ENCODE measurements around the gene LRRC53. TPM values are rescaled to one million over a fixed set of nuclear protein-coding genes. Genes with fewer than 3 reads are reported as not detected.

The LRRC53 gene
- total RNA-seq, 4 donors from 2014 or later = not detected

DNA sequence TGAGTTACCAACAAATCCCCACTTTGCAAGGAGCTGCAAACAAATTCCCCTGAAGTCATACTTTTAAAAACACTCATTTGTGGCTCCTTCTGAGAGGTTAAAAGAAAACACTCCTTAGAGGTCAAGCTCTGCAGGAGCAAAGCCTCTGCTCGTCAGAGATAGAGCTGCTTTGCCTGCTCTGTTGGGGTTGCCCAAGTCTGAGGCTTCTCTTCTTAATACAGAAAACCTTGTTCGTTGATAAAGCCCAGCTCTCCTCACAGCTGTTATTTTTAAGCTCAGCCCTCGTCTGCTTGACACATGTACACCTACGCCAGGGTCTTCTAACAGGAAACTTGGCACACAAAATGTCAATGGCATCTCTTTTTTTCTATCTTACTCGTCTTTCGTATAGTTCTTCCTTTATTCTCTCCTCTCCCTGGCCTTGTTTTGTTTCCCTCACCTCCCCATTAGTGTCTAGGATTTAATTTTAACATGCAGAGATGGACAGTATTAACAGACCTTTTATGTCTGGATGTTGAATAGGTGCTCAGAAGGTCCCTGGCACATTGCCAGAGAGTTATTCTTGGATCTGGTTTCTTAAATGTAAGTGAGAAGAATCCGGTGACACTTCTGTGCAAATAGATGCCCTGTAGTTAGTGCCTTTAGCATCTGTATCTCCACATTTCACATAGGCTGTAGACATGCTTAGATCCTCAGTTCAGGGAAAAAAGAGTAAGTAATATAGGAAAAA lies 86.0 kb downstream of the LRRC53 start:
- Histone ChIP-seq H3K27ac (no peak overlapping the region), H3K36me3 (no peaks in the 10 kb centered on the region), H3K9me3 (no peaks in the 10 kb centered on the region), H3K4me3 (no peak overlapping the region), H3K27me3 (no peaks in the 10 kb centered on the region), H3K4me1 (no peaks in the 10 kb centered on the region)
- 52 to 53% methylated on average over 7 of the region's 7 CpGs for WGBS, 2 donors
- no peak for TF ChIP-seq EP300 (IDR thresholded peaks at IDR 0.05)
- no peak for TF ChIP-seq POLR2A (IDR thresholded peaks at IDR 0.05)
- no peak for TF ChIP-seq CTCF (IDR thresholded peaks at IDR 0.05)
- DNase-seq (ENCODE audit: low spot score in 2 of 2) = no peak

- H3K4me3 ChIP-seq = no peak overlapping the region
- H3K9me3 ChIP-seq = no peaks in the 10 kb centered on the region
- DNase-seq (ENCODE audit: low spot score in 2 of 2) = no peak
- WGBS, 2 donors = 66 to 77% methylated on average over 6 of the region's 6 CpGs
- no peak overlapping the region for H3K27ac ChIP-seq
- no peaks in the 10 kb centered on the region for H3K36me3 ChIP-seq
- H3K4me1 ChIP-seq = no peaks in the 10 kb centered on the region
- no peaks in the 10 kb centered on the region for H3K27me3 ChIP-seq
- TF ChIP-seq POLR2A (IDR thresholded peaks at IDR 0.05) = no peak
- TF ChIP-seq EP300 (IDR thresholded peaks at IDR 0.05) = no peak
- TF ChIP-seq CTCF (IDR thresholded peaks at IDR 0.05) = no peak
Measured at GRCh38 chr1:74425676-74426075, 86.7 kb downstream of the LRRC53 start.

DNA sequence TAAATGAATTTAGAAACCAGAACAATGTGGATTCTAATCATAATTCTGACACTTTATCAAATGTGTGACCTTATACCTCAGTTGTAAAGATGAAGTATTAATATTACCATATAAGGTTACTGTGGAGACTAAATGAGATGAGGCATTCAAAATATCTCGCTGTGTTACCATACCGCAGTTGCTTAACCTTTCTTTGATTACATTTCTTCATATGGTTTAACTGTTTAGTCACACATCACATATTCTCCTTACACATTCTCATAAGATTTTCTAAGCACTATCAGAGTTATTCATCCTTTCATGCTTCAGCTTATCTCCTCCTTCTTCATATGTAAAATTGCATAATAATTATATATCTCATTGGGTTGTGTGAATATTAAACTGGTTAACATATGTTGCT lies 88.9 kb downstream of the LRRC53 start:
- Histone ChIP-seq H3K27me3 (no peaks in the 10 kb centered on the region), H3K4me3 (no peak overlapping the region), H3K9me3 (no peaks in the 10 kb centered on the region), H3K36me3 (no peaks in the 10 kb centered on the region), H3K27ac (no peak overlapping the region), H3K4me1 (no peaks in the 10 kb centered on the region)
- no peak for TF ChIP-seq POLR2A (IDR thresholded peaks at IDR 0.05)
- TF ChIP-seq CTCF (IDR thresholded peaks at IDR 0.05) = no peak
- no peak for TF ChIP-seq EP300 (IDR thresholded peaks at IDR 0.05)
- 86% methylated on average over 2 of the region's 2 CpGs for WGBS, 2 donors
- DNase-seq (ENCODE audit: low spot score in 2 of 2) = no peak

DNA sequence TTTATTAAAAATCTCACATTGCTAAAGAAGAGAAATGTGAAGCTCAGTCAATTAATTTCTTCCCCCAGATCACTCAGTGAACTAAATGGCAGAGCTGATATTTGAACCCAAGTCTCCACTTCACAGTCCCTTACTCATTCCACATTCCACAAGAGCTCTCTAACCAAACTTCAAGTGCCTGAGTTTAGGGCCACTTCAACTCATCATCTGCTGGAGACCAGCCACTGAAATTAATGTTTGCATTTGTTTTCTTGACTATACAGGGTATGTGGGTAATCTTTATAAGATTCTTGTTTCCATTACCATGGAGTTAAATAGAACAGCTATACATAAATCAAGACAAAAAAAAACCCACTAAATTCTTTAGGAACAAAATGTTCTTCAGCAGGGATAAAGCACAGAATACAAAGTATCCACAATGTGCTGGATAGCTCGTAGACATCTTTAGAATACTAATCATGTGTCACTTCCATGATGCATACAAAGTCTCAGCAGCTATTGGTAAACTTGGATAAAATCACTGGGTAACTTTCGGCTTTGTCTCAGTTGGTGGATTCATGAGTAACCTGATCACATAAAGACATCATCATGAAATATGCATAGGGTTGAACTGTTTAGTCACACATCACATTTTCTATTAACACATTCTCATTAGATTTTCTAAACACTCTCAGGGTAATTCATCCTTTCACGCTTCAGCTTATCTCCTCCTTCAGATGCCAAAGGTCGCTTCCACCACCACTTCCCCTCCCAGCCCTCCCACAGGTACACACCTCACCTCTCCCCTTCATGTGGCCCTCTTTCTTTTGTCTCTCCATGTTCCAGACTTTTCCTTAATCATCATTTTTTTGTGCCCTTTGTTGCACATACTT lies 89.8 kb downstream of the LRRC53 start:
- H3K36me3 ChIP-seq = no peaks in the 10 kb centered on the region
- no peaks in the 10 kb centered on the region for H3K9me3 ChIP-seq
- H3K27me3 ChIP-seq = no peaks in the 10 kb centered on the region
- H3K4me3 ChIP-seq = no peak overlapping the region
- H3K27ac ChIP-seq = no peak overlapping the region
- 73 to 74% methylated on average over 4 of the region's 4 CpGs for WGBS, 2 donors
- no peak for TF ChIP-seq CTCF (IDR thresholded peaks at IDR 0.05)
- H3K4me1 ChIP-seq = no peaks in the 10 kb centered on the region
- DNase-seq (ENCODE audit: low spot score in 2 of 2) = no peak

DNA sequence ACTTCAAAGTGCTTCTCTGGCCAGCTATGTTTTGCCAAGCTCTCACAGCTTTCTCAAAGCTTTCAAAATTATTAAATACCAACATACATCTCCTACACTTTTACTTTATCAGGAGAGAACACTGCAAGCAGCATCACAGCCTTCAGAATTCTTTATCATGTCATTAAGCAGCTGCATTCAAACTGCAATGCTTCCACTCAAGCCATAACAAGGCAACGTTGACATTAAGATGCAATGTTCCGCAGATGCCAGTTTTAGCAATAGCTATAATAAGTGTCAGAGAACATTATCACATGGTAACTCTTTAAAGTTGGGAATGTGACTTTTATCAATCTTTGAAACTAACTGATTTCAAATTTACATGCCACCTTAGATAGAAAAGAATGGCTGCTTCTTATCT lies 91.9 kb downstream of the LRRC53 start:
- Histone ChIP-seq H3K27ac (no peak overlapping the region), H3K9me3 (no peaks in the 10 kb centered on the region), H3K4me3 (no peak overlapping the region), H3K4me1 (no peaks in the 10 kb centered on the region), H3K27me3 (no peaks in the 10 kb centered on the region), H3K36me3 (no peaks in the 10 kb centered on the region)
- TF ChIP-seq POLR2A (IDR thresholded peaks at IDR 0.05) (no peak), EP300 (IDR thresholded peaks at IDR 0.05) (no peak), CTCF (IDR thresholded peaks at IDR 0.05) (no peak)
- 70 to 72% methylated on average over 2 of the region's 2 CpGs for whole genome bisulfite sequencing, 2 donors
- no peak for DNase-seq (ENCODE audit: low spot score in 2 of 2)

All from tibial nerve (tissue), 4 donors.